ENCODE measurements around the gene SLC22A7.

- no peak for TF ChIP-seq ZC3H10 (CRISPR knock-in tag; IDR thresholded peaks at IDR 0.05)
- TF ChIP-seq TOX (CRISPR knock-in tag; IDR thresholded peaks at IDR 0.05; ENCODE audit: borderline replicate concordance): no peak
- no peak for TF ChIP-seq ZNF70 (CRISPR knock-in tag; IDR thresholded peaks at IDR 0.05)
- no peak for TF ChIP-seq ZNF8 (CRISPR knock-in tag; IDR thresholded peaks at IDR 0.05)
- TF ChIP-seq RARB (CRISPR knock-in tag; IDR thresholded peaks at IDR 0.05): no peak
- TF ChIP-seq ZFP3 (CRISPR knock-in tag; IDR thresholded peaks at IDR 0.05): no peak
- TF ChIP-seq, protein P1, sequence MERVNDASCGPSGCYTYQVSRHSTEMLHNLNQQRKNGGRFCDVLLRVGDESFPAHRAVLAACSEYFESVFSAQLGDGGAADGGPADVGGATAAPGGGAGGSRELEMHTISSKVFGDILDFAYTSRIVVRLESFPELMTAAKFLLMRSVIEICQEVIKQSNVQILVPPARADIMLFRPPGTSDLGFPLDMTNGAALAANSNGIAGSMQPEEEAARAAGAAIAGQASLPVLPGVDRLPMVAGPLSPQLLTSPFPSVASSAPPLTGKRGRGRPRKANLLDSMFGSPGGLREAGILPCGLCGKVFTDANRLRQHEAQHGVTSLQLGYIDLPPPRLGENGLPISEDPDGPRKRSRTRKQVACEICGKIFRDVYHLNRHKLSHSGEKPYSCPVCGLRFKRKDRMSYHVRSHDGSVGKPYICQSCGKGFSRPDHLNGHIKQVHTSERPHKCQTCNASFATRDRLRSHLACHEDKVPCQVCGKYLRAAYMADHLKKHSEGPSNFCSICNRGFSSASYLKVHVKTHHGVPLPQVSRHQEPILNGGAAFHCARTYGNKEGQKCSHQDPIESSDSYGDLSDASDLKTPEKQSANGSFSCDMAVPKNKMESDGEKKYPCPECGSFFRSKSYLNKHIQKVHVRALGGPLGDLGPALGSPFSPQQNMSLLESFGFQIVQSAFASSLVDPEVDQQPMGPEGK (CRISPR knock-in tag; IDR thresholded peaks at IDR 0.05; ENCODE audit: borderline replicate concordance): no peak
- TF ChIP-seq PPARA (CRISPR knock-in tag; IDR thresholded peaks at IDR 0.05; ENCODE audit: borderline replicate concordance): no peak
- no peak for TF ChIP-seq ARNTL (CRISPR knock-in tag; IDR thresholded peaks at IDR 0.05; ENCODE audit: borderline replicate concordance, low read depth)
Measured at GRCh38 chr6:43256670-43257366, 41.2 kb upstream of the SLC22A7 start.

All from SK-N-SH treated with all-trans-retinoic acid at 6 μM for 48 hours (cell line).